GM12865 (cell line): ENCODE measurements around the gene ERC1.

ENCODE experiments used
- DNase-seq: peaks from one replicate; pipeline ENCODE4 v3.0.0; 2010; ENCODE audit warnings: low read depth
- H3K4me3 ChIP-seq: 2 replicates; pipeline ENCODE4 v1.5.1; 2011; ENCODE audit warnings: mild to moderate bottlenecking, low read depth, low read length, control low read depth
- TF ChIP-seq, protein P1 (sequence below): IDR thresholded peaks from 2 replicates; pipeline ENCODE4 v1.5.1; 2011; ENCODE audit warnings: low read length, control low read depth, low read depth, inconsistent platforms; ENCODE audit not compliant: insufficient read depth; ENCODE audit errors: missing control alignments

ERC1 gene

DNA sequence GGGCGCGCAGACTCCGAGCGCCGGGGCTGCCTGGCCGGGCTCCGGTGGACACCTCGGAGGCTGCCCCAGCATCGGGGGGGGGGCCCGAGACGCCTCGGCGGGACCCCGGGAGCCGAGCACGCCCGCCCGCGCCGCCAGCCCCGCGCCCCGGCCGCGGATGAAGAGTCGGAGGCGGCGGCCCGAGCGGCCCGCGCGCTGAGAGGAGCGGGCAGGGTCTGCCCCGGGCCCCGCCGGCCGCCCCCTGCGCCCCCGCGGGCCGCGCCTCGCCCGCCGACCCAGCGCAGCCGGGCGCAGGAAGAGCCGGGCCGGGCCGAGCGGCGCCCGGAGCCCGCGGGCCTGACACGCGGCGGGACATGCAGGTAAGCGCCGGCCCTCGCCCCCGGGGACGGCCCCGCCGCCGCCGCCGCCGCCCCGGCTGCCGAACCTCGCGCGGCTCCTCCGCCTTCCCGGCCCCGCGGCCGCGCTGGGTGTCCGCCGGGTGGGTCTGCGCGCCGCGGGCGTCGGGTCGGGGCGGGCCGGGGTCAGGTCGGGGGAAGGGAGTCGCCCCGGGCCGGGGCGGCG lies 539.6 kb downstream of the ERC1 start:
- peak; percentile 26 for DNase-seq
- peak overlapping the region; percentile 66 for H3K4me3 ChIP-seq
- TF ChIP-seq, protein P1, sequence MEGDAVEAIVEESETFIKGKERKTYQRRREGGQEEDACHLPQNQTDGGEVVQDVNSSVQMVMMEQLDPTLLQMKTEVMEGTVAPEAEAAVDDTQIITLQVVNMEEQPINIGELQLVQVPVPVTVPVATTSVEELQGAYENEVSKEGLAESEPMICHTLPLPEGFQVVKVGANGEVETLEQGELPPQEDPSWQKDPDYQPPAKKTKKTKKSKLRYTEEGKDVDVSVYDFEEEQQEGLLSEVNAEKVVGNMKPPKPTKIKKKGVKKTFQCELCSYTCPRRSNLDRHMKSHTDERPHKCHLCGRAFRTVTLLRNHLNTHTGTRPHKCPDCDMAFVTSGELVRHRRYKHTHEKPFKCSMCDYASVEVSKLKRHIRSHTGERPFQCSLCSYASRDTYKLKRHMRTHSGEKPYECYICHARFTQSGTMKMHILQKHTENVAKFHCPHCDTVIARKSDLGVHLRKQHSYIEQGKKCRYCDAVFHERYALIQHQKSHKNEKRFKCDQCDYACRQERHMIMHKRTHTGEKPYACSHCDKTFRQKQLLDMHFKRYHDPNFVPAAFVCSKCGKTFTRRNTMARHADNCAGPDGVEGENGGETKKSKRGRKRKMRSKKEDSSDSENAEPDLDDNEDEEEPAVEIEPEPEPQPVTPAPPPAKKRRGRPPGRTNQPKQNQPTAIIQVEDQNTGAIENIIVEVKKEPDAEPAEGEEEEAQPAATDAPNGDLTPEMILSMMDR: no peak

DNA sequence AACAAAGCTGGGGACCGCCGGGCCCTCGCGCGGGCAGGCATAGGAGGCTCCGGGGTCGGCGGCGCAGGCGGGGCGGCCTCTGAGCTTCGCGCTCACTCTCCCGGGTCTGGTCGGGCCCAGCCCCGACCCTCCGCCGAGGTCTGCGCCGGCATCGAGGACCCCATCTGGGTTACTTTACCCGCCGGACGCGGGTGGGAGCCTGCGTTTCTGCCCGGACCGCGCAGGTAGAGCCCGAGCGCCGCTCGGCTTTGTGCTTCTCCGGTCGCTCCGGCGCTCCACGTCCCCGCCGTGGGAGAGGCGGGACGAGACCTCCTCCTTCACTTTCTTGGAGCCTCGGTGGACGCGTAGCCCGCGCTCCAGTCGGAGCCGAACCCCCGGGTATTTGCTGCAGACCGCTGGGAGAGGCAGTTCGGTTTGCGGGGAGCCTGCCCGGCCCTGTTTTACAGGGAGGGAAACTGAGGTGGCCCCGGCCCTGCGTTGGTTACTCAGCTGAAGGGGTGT lies 540.2 kb downstream of the ERC1 start:
- TF ChIP-seq, protein P1: no peak
- peak overlapping the region; percentile 66 for H3K4me3 ChIP-seq
- DNase-seq: peak; percentile 21

DNA sequence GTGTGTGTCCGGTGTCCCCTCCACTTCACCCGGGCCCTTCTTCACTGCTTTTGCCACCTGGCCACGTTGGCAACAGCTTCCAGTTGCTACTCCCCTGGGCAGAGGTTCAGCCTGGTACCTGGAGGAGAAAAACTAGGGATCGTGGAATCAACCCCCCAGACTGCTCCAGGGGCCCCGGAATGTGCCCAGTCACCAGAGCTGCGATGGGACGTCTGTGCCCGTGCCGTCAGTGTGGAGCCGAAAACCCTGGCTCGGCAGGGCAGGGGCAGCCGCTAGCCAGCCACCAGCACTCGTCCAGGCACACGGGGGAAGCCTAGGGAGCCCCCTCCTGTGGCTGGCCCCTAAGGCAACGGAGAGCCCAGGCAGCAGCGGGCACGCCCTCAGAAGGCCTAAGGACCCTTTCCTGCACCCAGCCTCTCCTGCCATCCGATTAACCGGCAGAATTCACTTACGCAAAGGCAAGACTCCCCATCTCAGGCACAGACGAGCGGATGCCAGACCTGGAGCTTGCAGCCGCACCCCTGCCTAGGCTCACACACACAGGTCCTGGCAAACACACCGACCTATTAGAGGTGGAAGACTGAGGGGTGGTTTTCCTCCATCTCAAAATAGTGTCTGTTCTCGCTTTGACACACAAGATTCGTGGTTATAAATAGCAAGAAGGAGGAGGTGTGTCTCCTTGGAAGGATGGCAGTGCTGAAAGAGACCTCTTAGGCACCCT lies 540.8 kb downstream of the ERC1 start:
- TF ChIP-seq, protein P1: no peak
- peak; percentile 63 for DNase-seq
- H3K4me3 ChIP-seq: peak overlapping the region; percentile 66

DNA sequence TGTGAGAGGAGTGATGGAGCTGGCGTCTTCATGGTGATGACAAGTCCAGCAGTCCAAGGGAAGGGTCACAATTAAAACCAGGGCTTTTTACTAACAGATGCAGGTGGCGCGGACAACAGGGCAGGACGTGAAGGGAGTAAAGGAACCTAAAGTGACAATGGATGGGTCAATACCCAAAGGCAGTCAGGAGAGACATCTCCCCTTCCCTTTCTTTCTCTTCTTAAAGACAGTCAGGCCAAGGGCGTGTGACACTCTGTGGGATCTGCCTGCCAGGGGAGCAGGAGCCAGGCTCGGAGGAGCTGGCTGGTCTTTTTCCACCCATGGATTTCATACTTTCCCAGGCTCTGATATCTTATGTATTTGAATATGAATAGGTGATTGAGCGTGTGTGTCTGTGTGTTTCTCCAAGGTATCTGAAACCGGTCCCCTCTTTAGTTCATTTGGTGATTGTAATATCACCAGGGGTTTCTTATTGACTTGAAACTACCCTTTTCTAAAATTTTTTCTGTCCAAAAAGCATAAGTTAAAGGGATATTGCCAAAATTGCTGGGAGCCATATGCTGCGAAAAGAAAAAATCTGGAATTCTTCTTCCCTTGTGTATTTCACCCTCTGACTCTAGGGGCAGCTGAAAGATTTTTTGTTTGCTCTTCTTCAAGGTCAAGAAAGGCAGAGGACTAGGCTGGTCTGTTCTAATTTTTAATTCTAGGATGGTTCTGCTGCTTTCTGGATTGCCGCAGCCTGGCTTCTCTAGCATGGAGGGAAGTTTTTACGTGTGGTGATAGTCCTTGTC lies 541.5 kb downstream of the ERC1 start:
- H3K4me3 ChIP-seq: peak overlapping the region; percentile 66
- TF ChIP-seq, protein P1: no peak
- no peak for DNase-seq

DNA sequence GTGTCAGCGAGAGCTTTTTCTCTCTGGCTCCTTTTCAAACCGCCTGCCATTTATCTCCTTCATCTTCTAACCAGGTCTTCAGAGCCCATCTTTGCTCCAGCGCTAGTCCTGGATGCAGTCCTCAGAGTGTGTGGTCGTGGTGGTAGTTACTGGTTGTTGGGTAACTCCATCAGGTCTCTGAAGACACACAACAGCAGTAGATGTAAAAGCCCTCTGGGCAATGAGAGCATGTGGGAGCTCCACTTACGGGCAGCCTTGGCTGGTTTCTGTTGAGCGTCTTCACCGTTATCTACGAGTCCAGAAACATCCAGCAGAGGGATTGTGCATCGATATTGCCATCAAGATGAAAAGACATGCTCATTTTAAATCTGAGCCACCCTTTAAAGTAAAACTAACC lies 542.2 kb downstream of the ERC1 start:
- TF ChIP-seq, protein P1: peak; percentile 31
- peak; percentile 78 for DNase-seq
- peak overlapping the region; percentile 66 for H3K4me3 ChIP-seq

DNA sequence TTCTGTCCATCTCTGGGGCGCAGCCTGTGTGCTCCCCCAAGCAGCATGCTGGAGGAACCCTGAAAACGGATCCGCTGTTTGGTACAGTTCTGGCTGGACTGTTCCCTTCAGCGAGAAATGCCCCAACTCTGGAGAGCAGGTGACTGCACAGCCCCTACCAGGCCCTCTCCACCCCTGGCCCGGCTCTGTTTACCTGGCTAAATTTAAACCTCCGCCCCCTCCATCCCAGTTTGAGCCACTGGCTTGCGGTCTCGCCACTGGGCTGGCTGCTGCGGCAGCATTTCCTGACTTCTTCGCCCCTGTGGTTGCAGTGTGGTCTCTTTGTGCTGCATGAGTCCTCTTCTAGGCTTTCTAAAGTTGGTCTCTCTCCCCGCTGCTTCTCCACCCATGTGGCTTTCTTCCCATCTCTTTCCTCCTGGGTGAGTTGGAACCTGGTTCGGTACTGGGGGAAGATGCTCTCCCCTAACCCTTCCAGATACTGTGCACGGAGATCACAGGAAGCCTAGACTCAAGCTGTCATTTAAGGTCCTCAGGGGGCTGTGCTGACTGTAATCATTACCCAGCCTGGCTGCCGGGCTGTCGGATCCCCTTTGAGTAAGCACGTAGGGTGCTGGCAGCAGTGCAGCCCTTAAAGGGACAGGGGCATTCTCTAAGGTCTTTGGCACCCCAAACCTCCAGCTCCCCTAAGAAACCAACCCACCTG lies 542.7 kb downstream of the ERC1 start:
- peak overlapping the region; percentile 66 for H3K4me3 ChIP-seq
- peak; percentile 86 for DNase-seq
- TF ChIP-seq, protein P1: no peak
